GM13977 (cell line): ENCODE data around the gene KIAA1958.
"Not testable (repeated sequence)": the region's sequence is repeated elsewhere in the genome, so short reads cannot be mapped to it uniquely, and the experiment has no call there.

Source experiments
- DNase-seq: peaks from one replicate; pipeline ENCODE4 v3.0.0; 2012; ENCODE audit warnings: low spot score
- in situ Hi-C: fragments of 300-500 bp; cut with MboI; formaldehyde crosslinking; loops from one replicate; pipeline ENCODE4 v1.12.0; 2022; ENCODE audit warnings: low sequenced_read_pairs, low pct_unique_long_range_greater_than_20kb, mixed read lengths, inconsistent platforms; ENCODE audit not compliant: unreplicated experiment
- TF ChIP-seq, protein P1 (sequence below): IDR thresholded peaks from 2 replicates; pipeline ENCODE4 v1.5.1; 2012; ENCODE audit warnings: mild to moderate bottlenecking, control low read depth; ENCODE audit not compliant: insufficient read depth; ENCODE audit errors: extremely low read depth, missing control alignments

The KIAA1958 gene

DNA sequence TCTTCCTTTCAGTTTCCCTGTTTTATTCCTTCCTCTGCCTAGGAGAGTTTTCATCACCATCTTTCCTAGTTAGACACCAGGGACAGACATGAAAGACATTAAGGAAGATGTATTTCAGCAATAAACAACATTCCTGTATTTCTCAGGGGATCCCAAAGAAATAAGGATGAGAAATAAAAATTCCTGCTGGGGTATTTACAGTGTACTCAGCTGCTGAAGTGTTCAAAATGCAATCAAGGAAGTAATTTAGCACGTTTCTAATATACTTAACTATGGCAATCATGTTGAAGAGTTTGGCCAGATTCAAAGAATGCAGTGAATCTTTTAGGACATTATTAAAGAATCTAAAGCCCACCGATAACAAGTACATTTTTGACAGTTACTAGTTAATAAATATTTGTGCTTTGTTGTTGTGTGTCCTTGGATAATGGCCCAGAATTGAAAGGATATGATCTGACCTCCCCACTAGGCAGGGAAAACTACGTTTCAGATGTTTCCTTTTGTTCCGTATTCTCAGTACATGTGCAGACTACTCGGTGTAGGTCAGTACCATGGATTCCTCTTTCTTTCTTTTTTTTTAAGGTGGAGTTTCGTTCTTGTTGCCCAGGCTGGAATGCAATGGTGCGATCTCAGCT lies 184.5 kb downstream of the KIAA1958 start:
- no peak for DNase-seq
- in situ Hi-C loops, result no loop called here
- TF ChIP-seq, protein P1, sequence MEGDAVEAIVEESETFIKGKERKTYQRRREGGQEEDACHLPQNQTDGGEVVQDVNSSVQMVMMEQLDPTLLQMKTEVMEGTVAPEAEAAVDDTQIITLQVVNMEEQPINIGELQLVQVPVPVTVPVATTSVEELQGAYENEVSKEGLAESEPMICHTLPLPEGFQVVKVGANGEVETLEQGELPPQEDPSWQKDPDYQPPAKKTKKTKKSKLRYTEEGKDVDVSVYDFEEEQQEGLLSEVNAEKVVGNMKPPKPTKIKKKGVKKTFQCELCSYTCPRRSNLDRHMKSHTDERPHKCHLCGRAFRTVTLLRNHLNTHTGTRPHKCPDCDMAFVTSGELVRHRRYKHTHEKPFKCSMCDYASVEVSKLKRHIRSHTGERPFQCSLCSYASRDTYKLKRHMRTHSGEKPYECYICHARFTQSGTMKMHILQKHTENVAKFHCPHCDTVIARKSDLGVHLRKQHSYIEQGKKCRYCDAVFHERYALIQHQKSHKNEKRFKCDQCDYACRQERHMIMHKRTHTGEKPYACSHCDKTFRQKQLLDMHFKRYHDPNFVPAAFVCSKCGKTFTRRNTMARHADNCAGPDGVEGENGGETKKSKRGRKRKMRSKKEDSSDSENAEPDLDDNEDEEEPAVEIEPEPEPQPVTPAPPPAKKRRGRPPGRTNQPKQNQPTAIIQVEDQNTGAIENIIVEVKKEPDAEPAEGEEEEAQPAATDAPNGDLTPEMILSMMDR, result no peak

- DNase-seq, in situ Hi-C loops: not testable (repeated sequence)
Measured at GRCh38 chr9:112673221-112673620, 186.6 kb downstream of the KIAA1958 start.

- DNase-seq, result no peak
- in situ Hi-C loops, result no loop called here
- TF ChIP-seq, protein P1, result no peak
Measured at GRCh38 chr9:112677040-112677439, 190.4 kb downstream of the KIAA1958 start.

DNA sequence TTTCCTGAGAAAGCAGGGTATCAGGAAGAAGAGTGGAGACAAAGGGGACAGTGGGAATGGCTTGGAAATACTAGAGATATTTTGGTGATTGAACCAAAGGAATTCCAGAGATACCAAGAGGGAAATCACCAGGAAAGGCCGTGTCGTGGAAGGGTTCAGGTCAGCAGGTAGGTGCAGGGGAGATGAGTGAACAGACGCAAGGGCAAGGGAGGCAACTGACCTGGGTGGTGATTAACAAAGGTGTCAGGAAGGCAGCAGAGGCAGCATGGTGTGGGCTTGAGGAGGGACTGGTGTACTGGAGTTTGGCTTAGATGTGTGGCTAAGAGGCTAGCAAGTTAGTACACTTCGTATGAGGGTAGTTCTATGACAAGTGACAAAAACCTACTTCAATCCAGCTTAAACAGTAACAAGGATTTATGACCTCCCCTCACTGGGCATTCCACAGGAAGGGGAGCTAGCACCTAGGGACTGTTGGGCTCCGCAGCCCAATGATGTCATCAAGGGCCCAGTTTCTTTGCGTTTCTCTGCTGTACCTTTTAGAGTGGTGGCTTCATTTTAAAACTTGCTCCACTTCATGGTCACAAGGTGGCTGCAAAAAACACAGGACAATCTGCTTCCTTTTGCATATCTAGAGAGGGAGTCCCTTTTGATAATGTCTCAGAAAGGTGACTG lies 194.2 kb downstream of the KIAA1958 start:
- in situ Hi-C loops, result no loop called here
- DNase-seq, result no peak
- TF ChIP-seq, protein P1, result no peak

GRCh38 chr9:112689161-112689740 lies 202.6 kb downstream of the KIAA1958 start:
- DNase-seq, result no peak
- in situ Hi-C loops, result no loop called here
- TF ChIP-seq, protein P1, result no peak

DNA sequence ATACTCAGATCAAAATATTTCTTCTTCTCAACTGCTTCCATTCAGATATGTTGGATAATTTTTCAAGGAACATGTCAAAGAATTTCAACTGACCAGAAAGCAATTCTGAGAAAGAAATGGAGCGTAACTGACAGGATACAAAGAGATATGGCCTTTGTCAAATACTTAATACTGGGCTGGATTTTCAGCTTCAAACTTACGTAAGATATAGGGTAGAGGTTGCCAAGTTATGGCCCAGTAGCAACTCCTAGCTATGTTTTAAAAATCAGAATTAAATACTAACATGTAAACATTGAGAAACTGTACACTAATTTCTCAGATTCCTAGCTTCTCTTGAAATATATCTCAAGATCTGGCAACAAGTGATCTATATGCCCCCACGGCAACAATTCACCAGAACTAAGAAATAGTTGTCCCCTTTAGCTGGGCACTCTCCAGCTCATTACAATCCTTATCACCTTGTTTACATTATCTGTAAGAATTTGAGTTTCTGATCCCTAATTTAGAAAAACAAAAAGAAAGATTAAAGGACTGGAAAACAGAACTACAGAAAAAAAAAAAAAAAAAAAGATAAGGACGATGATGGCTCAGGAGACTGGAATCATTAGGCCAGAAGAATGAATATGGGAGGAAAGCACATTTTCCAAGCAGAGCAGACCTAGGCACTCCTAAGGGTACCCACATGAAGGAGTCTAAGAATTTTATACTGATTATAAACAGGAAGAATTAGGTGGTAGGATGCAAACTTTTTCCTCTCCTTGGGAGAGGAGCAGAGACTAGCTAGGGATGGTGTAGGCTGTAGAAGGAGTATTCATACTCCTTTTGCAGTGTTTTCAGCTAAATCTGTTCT lies 208.3 kb downstream of the KIAA1958 start:
- TF ChIP-seq, protein P1, result no peak
- DNase-seq, result no peak
- in situ Hi-C loops, result no loop called here
